Liver (tissue), 3 donors: ENCODE data around the gene PCED1B.

ENCODE experiments used
- ATF3 ChIP-seq: IDR thresholded peaks from 2 replicates; pipeline ENCODE4 v1.6.1; 2016; ENCODE audit warnings: antibody characterized with exemption
- CTCF ChIP-seq: fragments of 150-350 bp; IDR thresholded peaks from 2 replicates; pipeline ENCODE4 v1.5.1; 2017; ENCODE audit warnings: improper control_type of control experiment, low read depth, low read length; ENCODE audit not compliant: missing input control
- EGR1 ChIP-seq, 2 donors: IDR thresholded peaks; 2 replicates each; pipeline ENCODE4 v1.6.1; 2016 to 2018; ENCODE audit warnings: antibody characterized with exemption in 2 of 2, low read depth in 2 of 2
- TAF1 ChIP-seq: conservative IDR thresholded peaks from 2 replicates; pipeline ENCODE4 v1.6.1; 2016; ENCODE audit warnings: antibody characterized with exemption, mild to moderate bottlenecking
- YY1 ChIP-seq: IDR thresholded peaks from 2 replicates; pipeline ENCODE4 v1.6.1; 2016; ENCODE audit warnings: antibody characterized with exemption, mild to moderate bottlenecking
- donor health status: healthy.
- donor health status: healthy.

GRCh38 chr12:47123730-47124129 lies 44.3 kb downstream of the PCED1B start:
- TF ChIP-seq CTCF = no peak
- TF ChIP-seq ATF3 = no peak
- TF ChIP-seq EGR1 (IDR thresholded peaks at IDR 0.05; ENCODE audit: low read depth in 2 of 2) = no peak
- no peak for TF ChIP-seq TAF1
- TF ChIP-seq YY1 = no peak
